ENCODE data around the gene NOX5. TPM values are rescaled to one million over a fixed set of nuclear protein-coding genes. Genes with fewer than 3 reads are reported as not detected.
"Not testable (repeated sequence)": the region's sequence is repeated elsewhere in the genome, so short reads cannot be mapped to it uniquely, and the experiment has no call there.

Gene NOX5, protein sequence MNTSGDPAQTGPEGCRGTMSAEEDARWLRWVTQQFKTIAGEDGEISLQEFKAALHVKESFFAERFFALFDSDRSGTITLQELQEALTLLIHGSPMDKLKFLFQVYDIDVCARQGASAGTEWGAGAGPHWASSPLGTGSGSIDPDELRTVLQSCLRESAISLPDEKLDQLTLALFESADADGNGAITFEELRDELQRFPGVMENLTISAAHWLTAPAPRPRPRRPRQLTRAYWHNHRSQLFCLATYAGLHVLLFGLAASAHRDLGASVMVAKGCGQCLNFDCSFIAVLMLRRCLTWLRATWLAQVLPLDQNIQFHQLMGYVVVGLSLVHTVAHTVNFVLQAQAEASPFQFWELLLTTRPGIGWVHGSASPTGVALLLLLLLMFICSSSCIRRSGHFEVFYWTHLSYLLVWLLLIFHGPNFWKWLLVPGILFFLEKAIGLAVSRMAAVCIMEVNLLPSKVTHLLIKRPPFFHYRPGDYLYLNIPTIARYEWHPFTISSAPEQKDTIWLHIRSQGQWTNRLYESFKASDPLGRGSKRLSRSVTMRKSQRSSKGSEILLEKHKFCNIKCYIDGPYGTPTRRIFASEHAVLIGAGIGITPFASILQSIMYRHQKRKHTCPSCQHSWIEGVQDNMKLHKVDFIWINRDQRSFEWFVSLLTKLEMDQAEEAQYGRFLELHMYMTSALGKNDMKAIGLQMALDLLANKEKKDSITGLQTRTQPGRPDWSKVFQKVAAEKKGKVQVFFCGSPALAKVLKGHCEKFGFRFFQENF
- total RNA-seq (2014; rRNA removed; shearing (Covaris generic); ENCODE audit: low replicate concordance): not detected in 2 replicates

DNA sequence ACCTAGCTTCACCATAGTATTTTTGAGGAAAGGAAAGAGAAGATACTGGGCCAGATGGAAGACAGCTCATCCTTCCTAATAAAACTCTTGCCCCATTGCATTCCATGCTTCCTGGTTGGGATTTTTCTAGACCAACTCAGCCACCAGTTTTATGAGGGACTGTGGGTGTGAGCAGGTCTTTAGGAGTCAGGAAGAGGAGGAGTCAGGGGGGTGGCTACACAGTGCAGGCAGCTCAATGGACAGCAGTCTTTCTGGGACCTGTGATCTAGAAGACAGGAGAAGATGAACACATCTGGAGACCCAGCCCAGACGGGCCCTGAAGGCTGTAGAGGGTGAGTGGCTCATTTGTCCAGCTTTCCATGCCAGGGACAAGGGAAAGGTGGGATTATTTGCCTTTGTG lies at the start of gene NOX5:
NOX5 (plus strand) TSS at position 242 of the 400 bp plus-strand sequence; CDS start at position 283, 41 bp downstream.
- H3K27me3 ChIP-seq: no peaks in the 10 kb centered on the region
- no peak within 1 kb of the TSS for H3K4me3 ChIP-seq
- no peaks in the 10 kb centered on the region for H3K36me3 ChIP-seq
- DNase-seq: peak; percentile 65
- no peaks in the 10 kb centered on the region for H3K9me3 ChIP-seq

DNA sequence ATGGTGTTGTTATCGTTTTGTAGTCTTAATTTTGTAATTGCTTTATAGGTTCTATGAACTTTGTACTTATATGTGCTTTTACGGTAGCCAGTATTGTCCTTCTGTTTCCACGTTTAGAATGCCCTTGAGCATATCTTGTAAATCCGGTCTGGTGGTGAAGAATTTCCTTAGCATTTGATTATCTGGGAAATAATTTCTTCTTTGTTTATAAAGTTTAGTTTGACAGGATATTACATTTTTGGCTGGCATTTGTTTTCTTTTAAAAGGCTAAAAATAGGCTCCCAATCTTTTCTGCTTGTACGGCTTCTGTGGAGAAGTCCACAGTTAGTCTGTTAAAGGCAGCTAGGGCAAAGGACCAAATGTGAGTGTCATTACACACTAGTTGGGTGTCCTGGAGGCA lies 47.5 kb upstream of the NOX5 start:
- H3K27me3 ChIP-seq: peaks cover 6% of the 10 kb centered on the region
- H3K4me3 ChIP-seq: no peak overlapping the region
- no peaks in the 10 kb centered on the region for H3K36me3 ChIP-seq
- DNase-seq: no peak
- peaks cover 42% of the 10 kb centered on the region for H3K9me3 ChIP-seq

DNA sequence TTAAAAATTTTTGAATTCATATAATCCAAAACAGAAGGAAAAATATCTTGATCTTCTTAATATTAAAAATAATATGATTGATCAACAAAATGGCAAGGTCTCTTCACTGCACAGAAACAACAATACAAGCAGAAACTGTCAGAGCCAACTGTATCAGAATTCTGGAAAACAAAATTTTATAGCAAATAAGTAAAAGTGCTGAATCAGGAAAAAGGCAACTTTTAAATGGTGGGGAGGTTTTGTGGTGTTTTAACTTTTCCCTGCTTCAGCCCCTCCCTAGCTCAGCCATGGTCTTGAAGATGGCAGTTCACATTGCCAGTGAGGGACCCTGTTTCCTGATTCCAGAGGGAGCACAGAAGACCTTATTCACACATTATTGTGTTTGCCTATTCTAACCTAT lies 46.5 kb upstream of the NOX5 start:
- Histone ChIP-seq H3K36me3 (no peaks in the 10 kb centered on the region), H3K27me3 (no peaks in the 10 kb centered on the region; the same call in 1 of the 2 replicates), H3K9me3 (peaks cover 42% of the 10 kb centered on the region), H3K4me3 (no peak overlapping the region)
- no peak for DNase-seq

DNA sequence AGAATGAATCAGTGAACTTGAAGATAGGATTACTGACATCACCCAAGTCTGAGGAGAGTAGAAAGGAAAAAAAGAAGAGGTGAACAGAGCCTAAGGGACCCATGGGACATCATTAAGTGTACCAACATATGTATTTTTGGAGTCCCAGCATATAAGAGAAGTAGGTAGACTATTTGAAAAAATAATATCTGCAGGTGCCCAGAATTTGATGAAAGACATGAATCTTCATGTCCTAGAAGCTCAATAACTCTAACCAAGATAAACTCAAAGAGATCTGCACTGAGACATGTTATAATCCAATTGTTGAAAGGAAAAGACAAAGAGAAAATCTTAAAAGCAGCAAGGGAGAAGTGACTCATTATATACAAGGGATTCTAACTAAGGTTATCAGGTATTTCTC lies 45.2 kb upstream of the NOX5 start:
- no peaks in the 10 kb centered on the region for H3K36me3 ChIP-seq
- no peak overlapping the region for H3K4me3 ChIP-seq
- no peak for DNase-seq
- no peaks in the 10 kb centered on the region; the same call in 1 of the 2 replicates for H3K27me3 ChIP-seq
- H3K9me3 ChIP-seq: peaks cover 42% of the 10 kb centered on the region

DNA sequence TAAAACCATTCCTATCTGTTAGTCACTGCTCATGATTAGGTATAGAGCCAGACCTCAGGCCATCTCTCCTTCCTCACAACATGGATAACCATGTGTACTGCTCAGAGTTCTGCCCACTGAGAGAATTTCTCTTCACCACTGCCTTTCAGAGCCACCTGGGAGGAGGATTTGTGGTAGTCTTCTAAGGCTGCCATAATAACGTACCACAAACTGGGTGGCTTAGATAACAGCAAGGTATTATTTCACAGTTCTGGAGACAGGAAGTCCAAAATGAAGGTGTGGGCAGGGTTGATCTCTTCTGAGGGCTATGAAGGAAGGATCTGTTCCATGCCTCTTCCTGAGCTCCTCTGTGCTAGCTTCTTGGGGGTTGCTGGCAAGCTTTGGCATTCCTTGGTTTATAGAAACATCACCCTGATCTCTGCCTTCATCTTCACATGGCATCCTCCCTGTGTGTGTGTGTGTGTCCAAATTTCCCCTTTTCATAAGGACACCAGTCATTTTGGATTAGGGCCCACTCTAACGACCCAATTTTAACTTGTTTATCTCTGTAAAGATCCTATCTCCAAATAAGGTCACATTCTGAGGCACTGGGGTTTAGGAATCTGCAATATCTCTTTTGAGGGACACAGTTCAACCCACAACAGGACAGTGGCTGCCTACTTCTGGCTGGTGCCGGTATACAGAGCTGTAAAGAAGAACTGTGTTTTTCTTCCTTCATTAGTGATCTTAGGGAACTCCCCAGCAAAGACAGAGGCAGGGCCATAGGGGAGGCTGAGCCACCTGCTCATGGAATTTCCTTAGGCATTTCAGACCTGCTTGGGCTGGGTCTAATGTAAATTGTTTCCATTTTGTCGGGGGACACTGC lies 42.1 kb upstream of the NOX5 start:
- H3K36me3 ChIP-seq: no peaks in the 10 kb centered on the region
- no peaks in the 10 kb centered on the region for H3K27me3 ChIP-seq
- peaks cover 32% of the 10 kb centered on the region for H3K9me3 ChIP-seq
- no peak for DNase-seq
- H3K4me3 ChIP-seq: no peak overlapping the region

DNA sequence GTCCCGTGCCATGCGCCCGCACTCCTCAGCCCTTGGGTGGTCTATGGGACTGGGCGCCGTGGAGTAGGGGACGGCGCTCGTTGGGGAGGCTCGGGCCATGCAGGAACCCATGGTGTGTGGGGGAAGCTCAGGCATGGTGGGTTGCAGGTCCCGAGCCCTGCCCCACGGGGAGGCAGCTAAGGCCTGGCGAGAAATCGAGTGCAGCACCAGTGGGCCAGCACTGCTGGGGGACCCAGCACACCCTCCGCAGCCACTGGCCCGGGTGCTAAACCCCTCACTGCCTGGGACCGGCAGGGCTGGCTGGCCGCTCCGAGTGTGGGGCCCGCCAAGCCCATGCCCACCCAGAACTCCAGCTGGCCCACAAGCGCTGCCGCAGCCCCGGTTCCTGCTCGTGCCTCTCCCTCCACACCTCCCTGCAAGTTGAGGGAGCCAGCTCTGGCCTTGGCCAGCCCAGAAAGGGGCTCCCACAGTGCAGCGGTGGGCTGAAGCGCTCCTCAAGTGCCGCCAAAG lies 38.8 kb upstream of the NOX5 start:
- DNase-seq, H3K27me3 ChIP-seq, H3K4me3 ChIP-seq, H3K9me3 ChIP-seq, H3K36me3 ChIP-seq: not testable (repeated sequence)

DNA sequence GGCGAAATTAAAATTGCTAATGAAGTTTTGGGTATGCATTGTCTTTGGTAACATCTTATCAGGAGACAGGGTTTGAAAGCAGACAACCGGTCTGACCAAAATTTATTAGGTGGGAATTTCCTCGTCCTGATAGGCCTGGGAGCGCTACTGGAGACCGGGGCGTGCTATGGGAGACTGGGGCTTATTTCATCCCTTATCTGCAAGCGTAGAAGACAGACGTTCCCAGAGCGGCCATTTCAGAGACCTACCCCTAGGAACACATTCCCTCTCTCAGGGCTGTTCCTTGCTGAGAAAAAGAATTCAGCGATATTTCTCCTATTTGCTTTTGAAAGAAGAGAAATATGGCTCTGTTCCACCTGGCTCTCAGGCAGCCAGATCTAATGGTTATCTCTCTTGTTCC lies 37.1 kb upstream of the NOX5 start:
- not testable (repeated sequence) for H3K4me3 ChIP-seq, DNase-seq, H3K36me3 ChIP-seq, H3K9me3 ChIP-seq, H3K27me3 ChIP-seq

DNA sequence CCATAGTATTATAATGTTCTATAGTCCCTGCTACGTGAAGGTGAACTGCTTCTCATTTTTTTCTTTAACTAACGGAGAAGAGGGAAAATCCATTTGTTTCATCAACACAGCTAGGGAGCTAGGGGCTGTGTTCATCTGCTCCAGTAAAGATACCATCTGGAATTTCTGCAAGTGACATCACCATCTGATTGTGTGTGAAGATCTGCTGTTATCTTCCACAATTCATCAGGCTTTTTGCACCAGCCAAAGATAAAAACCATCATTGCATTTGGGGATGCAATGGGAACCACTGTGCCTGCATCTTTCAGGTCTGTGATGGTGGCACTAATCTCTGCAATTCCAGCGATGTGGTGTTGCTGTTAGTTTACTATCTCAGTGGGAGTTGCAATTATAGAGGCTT lies 35.5 kb upstream of the NOX5 start:
- Histone ChIP-seq H3K27me3 (peaks cover 3% of the 10 kb centered on the region; the same call in 1 of the 2 replicates), H3K36me3 (no peaks in the 10 kb centered on the region), H3K9me3 (peaks cover 5% of the 10 kb centered on the region; the same call in 1 of the 2 replicates), H3K4me3 (no peak overlapping the region)
- no peak for DNase-seq

DNA sequence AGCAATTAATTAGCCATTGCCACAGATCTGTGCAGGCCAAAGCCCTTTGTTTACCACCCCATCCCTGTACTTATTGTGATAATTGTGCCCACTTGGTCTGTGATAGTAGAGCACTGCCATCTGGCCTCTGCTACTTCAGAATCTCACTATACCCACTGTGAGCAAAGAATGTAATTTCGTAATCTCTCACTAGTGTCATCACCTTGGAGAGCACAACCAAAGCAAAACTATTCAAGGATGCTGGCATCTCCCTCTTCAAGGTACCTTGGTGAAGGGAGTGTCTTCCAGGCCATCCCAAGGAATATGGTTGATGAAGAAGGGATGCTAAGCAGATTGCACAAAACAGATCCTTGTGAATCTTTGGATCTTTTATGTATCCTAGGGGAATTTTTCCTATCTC lies 34.7 kb upstream of the NOX5 start:
- DNase-seq: no peak
- Histone ChIP-seq H3K9me3 (peaks cover 5% of the 10 kb centered on the region; the same call in 1 of the 2 replicates), H3K36me3 (no peaks in the 10 kb centered on the region), H3K27me3 (peaks cover 3% of the 10 kb centered on the region; the same call in 1 of the 2 replicates), H3K4me3 (no peak overlapping the region)

DNA sequence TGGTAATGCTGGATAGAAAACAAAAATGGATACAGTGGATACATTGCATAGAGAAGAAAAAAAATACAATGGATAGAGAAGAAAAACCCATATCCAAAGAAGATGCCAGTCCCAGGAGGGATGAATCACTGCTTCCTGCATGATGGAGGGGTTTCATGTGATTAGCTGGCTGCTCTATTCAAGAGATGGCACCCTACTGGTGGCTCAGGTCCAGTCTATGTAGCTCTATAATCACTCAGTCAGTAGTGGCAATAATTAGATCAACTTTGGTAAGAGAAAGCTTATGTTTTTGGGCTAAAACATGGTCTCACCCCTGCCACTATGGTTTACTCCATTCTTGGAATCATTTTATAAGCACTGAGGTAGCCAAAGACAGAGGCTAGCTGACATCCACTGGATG lies 33.7 kb upstream of the NOX5 start:
- DNase-seq: peak; percentile 8
- H3K9me3 ChIP-seq: peaks cover 2% of the 10 kb centered on the region; the same call in 1 of the 2 replicates
- H3K4me3 ChIP-seq: no peak overlapping the region
- no peaks in the 10 kb centered on the region for H3K36me3 ChIP-seq
- peaks cover 3% of the 10 kb centered on the region; the same call in 1 of the 2 replicates for H3K27me3 ChIP-seq

DNA sequence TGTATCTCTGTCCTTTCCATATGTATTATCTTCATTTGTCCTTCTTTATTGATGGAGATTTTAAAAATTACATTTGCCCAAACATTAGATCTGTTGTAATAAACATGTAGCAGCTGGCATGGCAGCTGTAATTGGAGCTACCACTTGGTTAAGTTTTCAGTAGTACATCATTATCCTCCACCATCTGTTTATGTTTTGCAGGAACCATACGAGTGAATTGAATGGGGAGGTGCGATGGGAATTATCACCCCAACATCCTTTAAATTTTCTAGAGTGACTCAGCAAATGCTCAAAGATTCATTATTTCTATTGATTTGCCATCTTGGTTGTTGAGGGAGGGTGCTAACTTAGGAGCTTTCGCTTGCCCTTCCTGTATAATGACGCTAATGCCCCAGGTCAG lies 32.6 kb upstream of the NOX5 start:
- DNase-seq: no peak
- Histone ChIP-seq H3K27me3 (peaks cover 3% of the 10 kb centered on the region; the same call in 1 of the 2 replicates), H3K36me3 (no peaks in the 10 kb centered on the region), H3K4me3 (no peak overlapping the region), H3K9me3 (peaks cover 2% of the 10 kb centered on the region; the same call in 1 of the 2 replicates)

DNA sequence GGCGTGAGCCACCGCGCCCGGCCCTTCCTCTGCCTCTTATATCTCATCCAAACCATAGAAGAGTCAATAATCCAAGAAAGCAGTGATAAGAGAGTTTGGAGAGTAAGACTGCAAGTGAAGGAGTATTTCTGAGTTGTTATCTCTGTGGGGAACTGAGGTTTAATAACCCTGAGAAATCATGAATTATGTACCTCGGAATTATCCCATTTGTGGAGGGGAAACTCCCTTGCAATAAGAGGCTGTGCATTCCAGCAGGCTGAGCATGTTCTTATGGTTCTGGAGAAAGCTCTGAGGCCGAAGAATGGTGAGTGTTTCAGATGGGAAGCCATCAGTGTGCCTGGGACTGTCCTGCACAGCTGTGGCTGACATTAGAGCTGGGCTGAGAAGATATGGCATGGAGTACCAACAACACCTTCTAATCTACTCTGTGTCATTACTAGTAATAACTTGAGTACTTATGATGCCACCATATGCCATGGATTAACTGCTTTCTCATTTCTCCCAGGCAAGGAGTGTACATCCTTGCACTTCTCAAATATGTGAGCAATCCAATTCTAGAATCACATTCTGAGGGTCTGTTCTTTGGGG lies 31.4 kb upstream of the NOX5 start:
- H3K9me3 ChIP-seq: peaks cover 2% of the 10 kb centered on the region; the same call in 1 of the 2 replicates
- no peak overlapping the region for H3K4me3 ChIP-seq
- DNase-seq: no peak
- H3K27me3 ChIP-seq: peaks cover 3% of the 10 kb centered on the region; the same call in 1 of the 2 replicates
- H3K36me3 ChIP-seq: no peaks in the 10 kb centered on the region

DNA sequence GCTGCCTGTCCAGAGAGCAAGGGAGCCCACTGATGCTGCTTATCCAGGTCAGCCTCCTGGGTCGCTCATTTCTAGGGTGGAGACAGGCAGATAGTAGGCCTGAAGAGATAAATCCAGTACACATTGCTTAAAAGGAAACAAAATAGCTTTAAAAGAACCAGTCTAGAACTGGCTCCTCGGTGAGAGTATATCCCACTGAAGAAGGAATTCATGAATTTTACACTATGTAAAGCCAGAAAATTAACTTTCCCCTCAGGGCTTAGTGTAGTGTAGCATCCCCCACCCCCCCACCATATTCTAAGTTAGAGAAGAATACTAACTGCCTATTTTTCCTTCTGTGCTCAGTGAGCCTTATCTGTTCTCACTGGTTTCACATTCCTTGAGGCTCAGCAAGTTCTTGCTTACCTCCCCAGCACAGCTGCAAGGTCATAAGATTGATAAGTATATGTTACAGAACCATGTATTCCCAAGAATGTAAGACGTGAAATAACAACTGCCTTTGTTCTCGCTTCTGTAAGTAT lies 30.5 kb upstream of the NOX5 start:
- DNase-seq: no peak
- no peaks in the 10 kb centered on the region for H3K36me3 ChIP-seq
- H3K4me3 ChIP-seq: no peak overlapping the region
- H3K27me3 ChIP-seq: peaks cover 3% of the 10 kb centered on the region; the same call in 1 of the 2 replicates
- no peaks in the 10 kb centered on the region for H3K9me3 ChIP-seq

DNA sequence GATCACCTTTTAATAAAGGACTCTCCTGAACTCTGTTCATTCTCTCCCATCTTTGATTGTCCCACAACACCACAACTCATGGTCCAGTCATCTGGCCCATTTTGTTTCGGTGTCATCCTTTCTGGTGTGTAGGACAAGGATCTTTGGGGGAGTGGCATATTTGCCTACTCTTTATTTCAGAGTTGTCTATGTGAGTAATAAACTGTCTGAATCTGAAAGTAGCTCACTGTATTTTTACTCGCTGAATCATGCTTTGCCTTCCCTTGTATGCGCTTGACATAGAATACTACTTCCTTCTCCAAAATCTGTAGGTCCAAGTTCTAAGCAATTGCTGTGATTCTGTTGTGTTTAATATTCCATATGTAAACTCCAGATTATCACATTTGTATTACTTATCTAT lies 29.9 kb upstream of the NOX5 start:
- Histone ChIP-seq H3K4me3 (no peak overlapping the region), H3K9me3 (no peaks in the 10 kb centered on the region), H3K27me3 (no peaks in the 10 kb centered on the region), H3K36me3 (no peaks in the 10 kb centered on the region)
- DNase-seq: no peak

DNA sequence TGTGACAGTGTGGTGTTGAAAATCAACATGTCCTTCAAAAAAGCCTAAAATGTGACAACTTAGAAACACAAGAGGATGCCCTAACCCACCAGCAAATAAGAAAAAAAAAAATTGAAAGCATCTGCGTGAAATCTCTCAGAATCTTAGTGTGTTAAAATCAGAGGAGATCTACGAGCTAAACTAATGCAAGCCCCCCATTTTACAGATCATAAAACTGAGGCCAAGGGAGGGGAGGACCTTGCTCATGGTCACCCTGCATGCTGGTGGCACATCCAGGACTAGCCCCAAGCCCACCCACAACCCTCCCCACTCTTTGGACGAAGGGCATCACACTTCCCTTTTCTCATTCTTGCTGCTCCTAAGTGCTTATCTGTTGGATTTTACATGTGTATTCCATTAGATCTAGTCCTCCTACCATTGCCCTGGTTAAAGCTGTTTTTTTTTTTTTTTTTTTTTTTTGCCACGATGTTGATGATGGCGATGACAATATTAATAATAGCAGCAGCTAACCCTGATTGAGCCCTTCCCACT lies 29.1 kb upstream of the NOX5 start:
- no peak overlapping the region for H3K4me3 ChIP-seq
- H3K36me3 ChIP-seq: no peaks in the 10 kb centered on the region
- DNase-seq: no peak
- H3K27me3 ChIP-seq: no peaks in the 10 kb centered on the region
- no peaks in the 10 kb centered on the region for H3K9me3 ChIP-seq

DNA sequence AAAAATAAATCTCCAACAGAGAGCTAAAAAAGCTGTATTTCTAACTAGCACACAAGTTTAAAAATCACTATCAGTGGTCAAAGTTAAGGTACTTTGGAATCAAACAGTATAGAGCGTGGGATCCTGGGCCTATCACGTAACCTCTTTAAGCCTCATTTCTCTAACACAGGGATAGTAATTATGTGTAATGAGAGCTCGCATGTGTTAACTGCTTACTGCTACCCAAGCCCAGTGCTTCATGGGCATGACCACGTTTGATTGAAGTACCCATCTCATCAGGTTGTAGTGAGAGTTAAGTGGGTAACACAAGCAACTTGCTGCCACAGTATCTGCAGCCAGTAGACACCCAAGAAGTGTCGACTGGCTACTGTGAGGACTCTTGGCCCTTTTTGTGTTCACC lies 28.2 kb upstream of the NOX5 start:
- no peaks in the 10 kb centered on the region for H3K27me3 ChIP-seq
- no peak for DNase-seq
- H3K36me3 ChIP-seq: no peaks in the 10 kb centered on the region
- no peaks in the 10 kb centered on the region for H3K9me3 ChIP-seq
- H3K4me3 ChIP-seq: no peak overlapping the region
